GM21367 (cell line): ENCODE measurements around the gene PCSK6.
"Not testable (repeated sequence)": the region's sequence is repeated elsewhere in the genome, so short reads cannot be mapped to it uniquely, and the experiment has no call there.

Experiments used
- ATAC-seq: cut with Tn5 transposase; IDR thresholded peaks from one replicate; pipeline ENCODE4 v1.9.1; 2021; ENCODE audit not compliant: unreplicated experiment

PCSK6 gene

DNA sequence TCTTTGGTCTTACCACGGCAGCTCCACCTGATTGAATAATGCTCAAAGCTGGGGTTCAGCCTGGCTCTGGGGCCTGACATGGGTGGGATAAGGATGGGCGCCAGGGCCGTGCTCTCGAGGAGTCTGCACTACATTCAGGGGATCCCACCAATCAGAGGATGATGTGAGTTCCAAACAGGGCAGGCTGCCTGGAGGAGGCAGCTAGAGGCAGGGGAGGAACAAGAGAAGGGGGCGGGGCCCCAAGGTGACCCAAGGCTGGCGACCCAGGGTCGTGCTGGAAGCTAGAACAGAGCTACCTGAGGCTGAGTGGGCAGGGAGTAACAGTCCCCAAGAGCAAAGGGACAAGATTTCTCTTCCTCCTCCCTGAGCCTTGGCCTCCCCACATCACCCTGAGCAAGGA lies 56.1 kb downstream of the PCSK6 start:
- ATAC-seq, result no peak

- ATAC-seq, result no peak
Measured at GRCh38 chr15:101432982-101433381, 56.5 kb downstream of the PCSK6 start.

DNA sequence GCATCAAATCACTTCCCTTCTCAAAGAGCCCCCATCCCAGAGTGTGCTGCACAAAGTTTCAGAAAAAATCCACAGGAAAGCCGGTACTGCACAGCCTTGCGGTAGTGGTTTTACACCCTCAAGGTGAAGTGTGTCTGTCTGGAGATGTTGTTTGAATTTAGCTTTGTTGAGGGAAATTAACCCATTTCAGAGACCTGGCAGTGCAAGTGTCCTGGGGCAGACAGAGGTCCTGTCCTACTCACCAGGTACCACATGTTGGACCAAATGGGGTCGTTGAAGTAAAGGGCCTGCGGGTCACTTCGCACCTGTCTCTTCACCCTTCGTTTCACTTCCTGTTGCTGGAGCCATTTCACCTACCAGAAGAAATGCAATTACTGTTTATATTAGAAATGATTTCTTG lies 57.8 kb downstream of the PCSK6 start:
- no peak for ATAC-seq

GRCh38 chr15:101431301-101431700 lies 58.2 kb downstream of the PCSK6 start:
- no peak for ATAC-seq

DNA sequence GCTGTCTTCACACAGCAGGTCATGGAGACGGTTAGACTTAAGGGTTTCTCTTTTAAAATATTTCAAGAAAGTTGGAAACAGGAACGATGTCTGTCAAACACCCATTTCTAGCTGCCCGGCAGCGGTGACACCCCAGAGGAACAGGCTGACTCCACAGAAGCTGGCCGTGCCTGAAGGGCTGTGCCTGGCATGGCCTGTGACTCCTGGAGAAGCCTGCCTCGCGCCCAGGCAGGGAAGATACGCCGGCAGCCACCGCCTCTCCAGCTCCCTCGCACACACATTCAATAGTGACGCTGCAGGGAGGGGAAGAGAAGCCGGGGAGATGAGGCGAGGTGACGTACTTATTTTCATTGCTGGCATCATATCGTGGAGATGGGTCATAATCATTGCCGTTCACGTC lies 59.9 kb downstream of the PCSK6 start:
- ATAC-seq, result no peak

DNA sequence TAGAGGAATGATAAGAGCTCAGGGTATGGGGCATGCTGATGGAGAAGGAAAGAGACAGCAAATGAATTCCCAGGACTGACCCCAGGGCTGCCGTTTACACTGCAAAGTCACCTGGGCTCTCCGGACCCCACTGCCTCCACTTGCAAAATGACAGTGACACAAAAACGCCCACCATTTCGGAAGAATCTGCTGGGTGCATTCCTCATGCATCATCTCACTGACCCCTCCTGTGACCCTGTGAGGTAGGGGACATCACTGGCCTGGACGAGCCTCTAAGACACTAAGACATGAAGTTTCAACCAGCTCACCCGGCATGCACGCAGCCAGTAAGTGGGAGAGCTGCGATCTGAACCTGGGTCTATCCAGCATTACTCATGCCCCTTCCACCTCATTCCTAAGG lies 60.3 kb downstream of the PCSK6 start:
- ATAC-seq, result no peak

- no peak for ATAC-seq
Measured at GRCh38 chr15:101428758-101429157, 60.7 kb downstream of the PCSK6 start.

- ATAC-seq, result no peak
Measured at GRCh38 chr15:101427606-101428487, 61.7 kb downstream of the PCSK6 start.

- no peak for ATAC-seq
Measured at GRCh38 chr15:101426761-101427333, 62.7 kb downstream of the PCSK6 start.

GRCh38 chr15:101425787-101426365 lies 63.6 kb downstream of the PCSK6 start:
- no peak for ATAC-seq

GRCh38 chr15:101424984-101425383 lies 64.5 kb downstream of the PCSK6 start:
- no peak for ATAC-seq

DNA sequence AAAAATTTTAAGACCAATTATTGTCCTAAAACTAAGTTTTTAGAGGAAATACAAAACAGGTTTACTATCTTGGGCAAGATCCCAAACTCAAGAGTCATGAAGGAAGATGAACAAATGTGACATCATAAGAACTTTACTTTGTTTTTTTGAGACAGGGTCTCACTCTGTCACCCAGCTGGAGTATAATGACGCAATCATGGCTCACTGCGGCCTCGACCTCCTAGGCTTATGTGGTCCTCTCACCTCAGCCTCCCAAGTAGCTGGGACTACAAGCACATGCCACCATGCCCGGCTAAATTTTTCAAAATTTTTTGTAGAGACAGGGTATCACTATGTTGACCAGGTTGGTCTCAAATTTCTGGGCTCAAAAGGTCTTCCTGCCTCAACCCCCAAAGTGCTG lies 69.3 kb downstream of the PCSK6 start:
- ATAC-seq, result no peak

DNA sequence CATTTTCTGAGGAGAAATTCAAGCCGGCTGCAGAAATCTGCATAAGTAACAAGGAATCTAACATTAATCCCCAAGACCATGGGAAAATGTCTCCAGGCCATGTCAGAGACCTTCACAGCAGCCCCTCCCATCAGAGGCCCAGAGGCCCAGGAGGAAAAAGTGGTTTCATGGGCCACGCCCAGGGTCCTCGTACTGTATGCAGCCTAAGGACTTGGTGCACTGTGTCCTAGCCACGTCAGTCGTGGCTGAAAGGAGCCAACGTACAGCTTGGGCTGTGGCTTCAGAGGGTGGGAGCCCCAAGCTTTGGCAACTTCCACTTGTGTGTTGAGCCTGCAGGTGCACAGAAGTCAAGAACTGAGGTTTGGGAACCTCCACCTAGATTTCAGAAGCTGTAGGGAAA lies 73.0 kb downstream of the PCSK6 start:
- not testable (repeated sequence) for ATAC-seq

GRCh38 chr15:101413239-101413638 lies 76.3 kb downstream of the PCSK6 start:
- no peak for ATAC-seq

- ATAC-seq, result no peak
Measured at GRCh38 chr15:101411581-101411980, 77.9 kb downstream of the PCSK6 start.

GRCh38 chr15:101411085-101411484 lies 78.4 kb downstream of the PCSK6 start:
- no peak for ATAC-seq

- ATAC-seq, result no peak
Measured at GRCh38 chr15:101410612-101411011, 78.9 kb downstream of the PCSK6 start.

DNA sequence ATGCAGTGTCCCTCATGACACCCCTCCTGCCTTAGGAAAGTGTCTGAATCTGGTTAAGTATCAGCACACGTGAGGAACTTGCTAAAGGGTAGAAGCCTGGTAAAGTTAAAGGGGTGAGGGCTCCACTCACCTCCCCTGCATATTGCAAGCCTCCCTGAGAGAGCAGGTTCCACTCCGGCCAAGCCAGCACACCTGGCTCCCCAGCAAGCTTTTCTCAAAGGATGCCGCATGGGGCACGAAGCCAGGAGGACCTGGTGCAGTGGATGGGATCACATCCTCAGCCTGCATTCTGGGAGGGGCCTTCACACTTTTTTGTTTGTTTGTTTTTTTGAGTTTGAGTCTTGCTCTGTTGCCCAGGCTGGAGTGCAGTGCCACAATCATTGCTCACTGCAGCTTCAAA lies 79.9 kb downstream of the PCSK6 start:
- no peak for ATAC-seq

DNA sequence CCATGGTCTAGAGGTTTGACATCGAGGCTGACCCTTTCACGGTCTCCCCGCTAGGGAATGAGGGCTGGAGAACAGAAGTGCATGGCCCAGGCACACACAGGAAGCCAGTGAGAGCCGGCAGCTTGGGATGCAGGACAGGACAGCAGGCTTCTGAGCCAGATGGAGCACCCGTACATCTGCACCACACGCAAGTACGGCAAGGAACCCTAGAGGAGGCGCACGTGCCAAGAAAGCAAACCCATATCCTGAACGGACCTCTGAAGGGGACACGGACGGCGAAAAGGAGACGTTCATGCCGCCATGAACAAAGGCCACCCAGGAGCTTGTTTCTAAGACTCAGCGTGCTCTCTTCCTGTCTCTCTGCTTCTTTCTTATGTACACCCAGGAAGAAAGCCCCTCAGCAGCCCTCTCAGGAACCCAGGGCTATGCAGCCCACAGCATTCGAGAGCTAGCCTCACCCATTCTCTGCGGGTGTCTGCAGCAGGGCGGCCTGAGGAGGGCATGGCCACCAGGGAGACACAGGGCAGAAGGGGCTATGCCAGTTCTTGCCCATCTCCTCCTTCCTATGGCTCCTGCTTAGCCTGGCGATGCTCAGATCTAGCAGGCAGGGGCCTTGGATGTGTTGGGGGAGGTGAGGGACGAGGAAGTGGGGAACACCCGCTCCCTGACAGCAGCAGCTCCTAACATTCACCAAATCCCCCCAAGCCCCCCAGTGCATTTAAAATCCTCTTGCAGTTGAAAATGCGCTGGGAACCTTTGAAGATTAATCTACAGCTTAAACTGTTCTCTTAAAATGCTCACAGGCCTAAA lies 81.3 kb downstream of the PCSK6 start:
- ATAC-seq, result no peak

DNA sequence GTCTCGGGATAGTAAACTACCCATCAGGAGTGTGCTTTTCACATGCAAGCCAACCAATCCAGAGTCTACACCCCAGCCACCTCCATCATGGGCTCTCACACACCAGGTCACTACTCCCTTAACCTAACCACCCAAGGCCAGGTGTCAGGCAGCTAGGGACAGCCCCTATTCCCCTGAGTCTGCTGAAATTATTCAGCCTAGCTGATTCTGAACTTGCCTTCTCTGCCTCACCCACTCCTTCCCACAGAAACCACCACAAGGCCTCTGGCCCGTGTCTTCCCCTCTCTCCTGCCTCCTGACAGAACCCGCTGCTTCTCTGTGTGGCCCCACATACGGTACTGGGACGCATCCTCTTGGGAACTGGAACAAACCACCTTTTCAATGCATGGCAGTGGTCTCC lies 82.1 kb downstream of the PCSK6 start:
- peak; percentile 98 for ATAC-seq

DNA sequence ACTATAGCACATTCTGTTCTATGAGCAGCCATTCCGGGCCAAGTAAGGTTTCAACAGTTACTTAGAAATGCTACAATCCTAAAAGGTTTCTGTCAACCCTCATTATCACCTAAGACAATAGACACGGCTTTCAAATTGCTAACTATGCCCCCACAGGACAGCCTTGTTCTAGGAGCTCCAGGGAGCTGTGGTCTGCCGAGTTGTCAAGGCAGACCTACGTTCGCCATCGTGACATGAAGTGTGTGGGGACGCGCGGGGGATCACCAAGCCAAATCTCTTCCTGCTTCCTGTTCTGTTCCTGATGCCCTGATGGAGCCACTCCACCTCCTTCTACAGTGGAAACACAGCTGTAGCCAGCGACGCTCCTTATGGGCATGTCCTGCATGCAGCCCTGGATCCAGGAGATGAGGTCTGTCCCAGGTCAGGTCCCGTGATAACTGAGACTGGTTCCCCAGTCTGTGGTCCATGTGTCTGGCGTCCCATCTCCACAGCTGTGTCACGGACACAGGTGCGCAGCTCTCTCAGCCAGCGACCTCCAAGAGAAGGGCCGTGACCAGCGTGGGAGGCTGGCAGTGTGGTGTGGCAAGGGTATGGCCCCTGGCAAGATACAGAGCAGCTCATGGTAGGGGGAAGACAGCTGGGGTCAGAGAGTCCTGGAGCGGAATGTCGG lies 82.8 kb downstream of the PCSK6 start:
- ATAC-seq, result peak; percentile 6
